Activated naive CD8-positive, alpha-beta T cell treated with anti-CD3 and anti-CD28 coated beads, Interleukin-2, amount 50 U/mL, for 24 hours (primary cell): Measurements from ENCODE around the gene ADGRF1.
"Not testable (repeated sequence)": the region's sequence is repeated elsewhere in the genome, so short reads cannot be mapped to it uniquely, and the experiment has no call there.

ENCODE experiments used
- ATAC-seq: fragments of 150-1000 bp; cut with Tn5 transposase; one replicate; pipeline ENCODE4 v1.10.0; 2021
- DNase-seq: peaks from one replicate; pipeline ENCODE4 v3.0.0; 2021
- H3K27ac Mint-ChIP-seq: one replicate; pipeline ENCODE4 v1.8.0; 2021; ENCODE audit warnings: mild to moderate bottlenecking, mixed read lengths
- H3K27me3 Mint-ChIP-seq: one replicate; pipeline ENCODE4 v1.8.0; 2021; ENCODE audit warnings: mixed read lengths
- H3K36me3 Mint-ChIP-seq: one replicate; pipeline ENCODE4 v1.8.0; 2021; ENCODE audit warnings: low read depth, mixed read lengths
- H3K4me1 Mint-ChIP-seq: one replicate; pipeline ENCODE4 v1.8.0; 2021; ENCODE audit warnings: mixed read lengths
- H3K4me3 Mint-ChIP-seq: one replicate; pipeline ENCODE4 v1.8.0; 2021; ENCODE audit warnings: mild to moderate bottlenecking, moderate library complexity, mixed read lengths
- H3K9me3 Mint-ChIP-seq: one replicate; pipeline ENCODE4 v1.8.0; 2021; ENCODE audit warnings: mixed read lengths

ADGRF1 gene

DNA sequence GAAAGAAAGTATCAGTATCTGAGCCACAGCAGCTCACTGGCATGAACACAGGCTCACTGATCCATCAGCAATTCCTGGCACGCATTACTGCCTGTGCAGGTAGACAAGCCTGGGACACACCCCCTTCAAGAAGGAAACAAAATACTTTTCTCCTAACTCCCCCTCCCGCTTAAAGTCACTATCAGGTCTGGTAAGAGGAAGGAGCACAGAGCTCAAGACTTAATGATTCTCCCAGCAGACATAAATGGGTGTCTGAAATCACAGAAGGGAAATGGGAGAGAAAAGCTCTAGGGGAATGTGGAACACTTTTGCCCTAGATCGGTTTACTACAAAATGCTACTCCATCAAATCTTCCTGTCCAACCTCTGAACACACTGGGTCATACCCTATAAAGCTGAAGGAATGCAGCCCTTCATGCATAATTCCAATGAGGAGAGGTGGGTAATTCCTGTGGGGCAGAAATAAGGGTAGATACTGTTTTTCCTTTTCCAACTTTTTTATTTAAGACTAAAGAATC is at the start of gene ADGRF1:
ADGRF1 (minus strand) TSS at position 58 of the 517 bp plus-strand sequence. CDS start 13,271 bp downstream, outside the sequence.
- Mint-ChIP-seq H3K4me1 (no peaks in the 10 kb centered on the region), H3K9me3 (no peaks in the 10 kb centered on the region), H3K27ac (no peak within 1 kb of the TSS), H3K36me3 (no peaks in the 10 kb centered on the region), H3K4me3 (no peak within 1 kb of the TSS), H3K27me3 (peaks cover 3% of the 10 kb centered on the region)
- DNase-seq = no peak
- no peak for ATAC-seq

DNA sequence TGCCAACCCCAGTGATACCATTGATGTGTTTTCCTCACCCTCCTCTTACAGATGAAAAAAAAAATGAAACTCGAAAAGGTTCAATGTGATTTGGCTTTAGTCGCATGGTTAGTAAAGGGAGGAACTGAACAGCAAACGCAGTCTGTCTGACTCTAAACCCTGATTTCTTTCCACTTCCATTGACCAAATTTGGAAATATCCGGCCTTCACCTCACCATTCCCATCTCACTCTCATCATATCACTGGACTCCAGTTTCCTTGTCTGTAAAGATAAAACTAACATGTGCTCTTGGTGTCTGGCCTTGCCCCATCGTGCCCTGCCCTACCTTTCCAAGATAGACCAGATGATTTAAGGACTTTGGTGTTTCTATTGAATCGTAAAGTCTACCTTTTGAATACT is 48.7 kb upstream of the ADGRF1 start:
- no peak for DNase-seq
- no peak overlapping the region for H3K27ac Mint-ChIP-seq
- no peaks in the 10 kb centered on the region for H3K36me3 Mint-ChIP-seq
- no peaks in the 10 kb centered on the region for H3K27me3 Mint-ChIP-seq
- H3K9me3 Mint-ChIP-seq = no peaks in the 10 kb centered on the region
- no peak overlapping the region for H3K4me3 Mint-ChIP-seq
- no peak for ATAC-seq
- no peaks in the 10 kb centered on the region for H3K4me1 Mint-ChIP-seq

DNA sequence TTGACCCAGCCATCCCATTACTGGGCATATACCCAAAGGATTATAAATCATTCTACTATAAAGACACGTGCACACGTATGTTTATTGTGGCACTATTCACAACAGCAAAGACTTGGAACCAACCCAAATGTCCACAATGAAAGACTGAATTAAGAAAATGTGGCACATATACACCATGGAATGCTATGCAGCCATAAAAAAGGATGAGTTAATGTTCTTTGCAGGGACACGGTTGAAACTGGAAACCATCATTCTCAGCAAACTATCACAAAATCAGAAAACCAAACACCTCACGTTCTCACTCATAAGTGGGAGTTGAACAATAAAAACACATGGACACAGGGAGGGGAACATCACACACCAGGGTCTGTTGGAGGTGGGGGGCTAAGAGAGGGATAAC is 47.3 kb upstream of the ADGRF1 start:
- not testable (repeated sequence) for H3K4me3 Mint-ChIP-seq, H3K4me1 Mint-ChIP-seq, DNase-seq, H3K9me3 Mint-ChIP-seq, ATAC-seq, H3K27me3 Mint-ChIP-seq, H3K27ac Mint-ChIP-seq, H3K36me3 Mint-ChIP-seq

DNA sequence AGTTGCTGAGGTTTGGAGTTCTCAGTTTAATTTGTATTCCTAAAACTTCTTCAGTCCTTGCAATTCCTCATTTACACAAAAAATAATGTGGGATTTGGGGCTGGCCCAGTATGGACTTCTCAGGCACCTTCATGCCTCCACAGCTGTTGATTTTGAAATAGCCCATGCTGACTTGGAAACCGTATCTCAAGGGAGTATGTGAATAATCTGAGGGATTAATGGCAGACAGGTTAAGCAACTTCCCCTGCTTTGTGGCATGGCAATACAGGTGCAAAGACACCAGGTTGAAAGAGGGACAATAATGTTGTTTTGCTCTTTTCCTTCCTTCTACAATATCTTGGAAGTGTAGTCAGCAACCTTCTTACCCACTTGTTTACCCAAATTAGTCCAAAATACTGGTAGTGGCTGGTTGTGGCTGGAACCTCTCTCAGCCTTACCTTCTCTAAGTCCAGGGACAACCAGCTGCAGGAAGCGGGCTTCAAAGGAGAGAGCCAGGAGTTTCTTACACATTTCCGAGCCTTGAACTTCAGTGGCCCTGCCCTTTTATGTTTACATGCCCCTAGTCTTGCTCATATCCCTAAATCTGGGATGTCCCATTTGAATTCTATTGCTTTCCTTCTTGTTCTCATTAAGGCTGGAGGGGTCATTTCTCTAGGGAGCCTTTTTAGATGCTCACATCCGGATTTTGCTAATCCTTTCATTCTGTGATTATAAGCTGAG is 44.1 kb upstream of the ADGRF1 start:
- Mint-ChIP-seq H3K27me3 (peaks cover 3% of the 10 kb centered on the region), H3K4me3 (no peak overlapping the region), H3K9me3 (no peaks in the 10 kb centered on the region), H3K36me3 (no peaks in the 10 kb centered on the region), H3K4me1 (no peaks in the 10 kb centered on the region), H3K27ac (no peak overlapping the region)
- no peak for ATAC-seq
- no peak for DNase-seq

DNA sequence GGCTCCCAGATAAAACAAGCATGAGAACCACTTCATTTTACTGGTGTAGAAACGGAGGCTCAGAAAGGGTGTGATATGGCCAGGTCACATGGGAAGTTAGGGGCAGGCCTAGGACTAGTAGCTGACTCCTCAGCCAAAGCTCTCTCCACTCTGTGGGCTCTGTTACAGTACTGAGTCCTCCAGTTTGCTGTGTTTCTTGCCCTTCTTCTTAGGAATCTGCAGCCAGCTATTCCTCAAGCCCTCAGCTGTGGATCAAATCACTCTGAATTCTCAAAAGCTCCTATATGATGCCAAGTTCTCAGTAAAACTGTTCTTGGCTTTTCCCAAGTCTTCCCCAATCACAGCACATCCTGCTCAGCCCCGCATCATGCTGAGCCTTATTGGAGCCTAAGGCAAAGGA is 42.5 kb upstream of the ADGRF1 start:
- H3K27me3 Mint-ChIP-seq = peaks cover 3% of the 10 kb centered on the region
- H3K4me3 Mint-ChIP-seq = no peak overlapping the region
- ATAC-seq (no peak), DNase-seq (no peak)
- no peak overlapping the region for H3K27ac Mint-ChIP-seq
- no peaks in the 10 kb centered on the region for H3K36me3 Mint-ChIP-seq
- H3K4me1 Mint-ChIP-seq = no peaks in the 10 kb centered on the region
- no peaks in the 10 kb centered on the region for H3K9me3 Mint-ChIP-seq

DNA sequence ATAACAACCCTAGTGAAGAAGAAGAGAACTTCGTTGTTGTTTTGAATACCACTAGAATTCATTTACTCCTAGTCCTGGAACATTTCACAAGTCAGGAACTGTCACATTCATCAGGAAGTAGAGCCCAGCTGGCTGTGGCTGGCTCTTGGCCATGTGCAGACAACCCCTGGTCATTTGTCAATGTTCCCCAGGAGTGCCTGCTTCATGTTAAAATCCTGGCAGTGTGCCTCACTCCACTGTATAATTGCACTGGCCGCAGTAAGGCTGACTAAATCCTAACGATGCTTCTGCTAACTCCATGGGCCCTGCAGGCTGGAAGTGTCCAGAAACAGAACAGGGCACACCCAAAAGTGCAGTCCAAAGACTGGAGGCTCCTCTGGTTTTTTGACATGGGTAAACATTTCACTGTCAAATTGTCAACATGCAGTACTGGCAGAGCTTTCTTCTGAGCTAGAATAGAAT is 41.5 kb upstream of the ADGRF1 start:
- Mint-ChIP-seq H3K9me3 (no peaks in the 10 kb centered on the region), H3K4me3 (no peak overlapping the region), H3K27ac (no peak overlapping the region), H3K36me3 (no peaks in the 10 kb centered on the region), H3K4me1 (no peaks in the 10 kb centered on the region), H3K27me3 (peaks cover 3% of the 10 kb centered on the region)
- no peak for ATAC-seq
- DNase-seq = no peak

DNA sequence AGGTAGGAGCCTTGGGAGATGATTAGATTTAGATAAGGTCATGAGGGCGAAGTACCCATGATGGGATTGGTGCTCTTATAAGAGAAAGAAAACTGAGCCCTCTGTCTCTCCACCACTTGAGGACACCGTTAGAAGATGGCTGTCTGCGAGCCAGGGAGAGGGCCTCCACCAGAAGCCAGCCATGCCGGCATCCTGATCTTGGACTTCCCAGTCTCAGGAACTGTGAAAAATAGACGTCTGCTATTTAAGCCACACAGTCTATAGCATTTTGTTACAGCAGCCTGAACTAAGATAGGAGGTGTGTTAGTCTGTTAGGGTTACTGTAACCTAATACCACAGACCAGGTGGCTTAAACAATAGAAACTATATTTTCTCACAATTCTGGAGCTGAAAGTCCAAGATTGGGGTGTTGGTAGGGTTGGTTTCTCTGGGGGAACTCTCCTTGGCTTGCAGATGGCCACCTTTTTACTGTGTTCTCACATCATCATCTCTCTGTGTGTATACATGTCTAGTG is 38.0 kb upstream of the ADGRF1 start:
- Mint-ChIP-seq H3K27me3 (peaks cover 10% of the 10 kb centered on the region), H3K27ac (no peak overlapping the region), H3K36me3 (no peaks in the 10 kb centered on the region), H3K4me3 (no peak overlapping the region), H3K9me3 (no peaks in the 10 kb centered on the region), H3K4me1 (no peaks in the 10 kb centered on the region)
- no peak for DNase-seq
- ATAC-seq = no peak

DNA sequence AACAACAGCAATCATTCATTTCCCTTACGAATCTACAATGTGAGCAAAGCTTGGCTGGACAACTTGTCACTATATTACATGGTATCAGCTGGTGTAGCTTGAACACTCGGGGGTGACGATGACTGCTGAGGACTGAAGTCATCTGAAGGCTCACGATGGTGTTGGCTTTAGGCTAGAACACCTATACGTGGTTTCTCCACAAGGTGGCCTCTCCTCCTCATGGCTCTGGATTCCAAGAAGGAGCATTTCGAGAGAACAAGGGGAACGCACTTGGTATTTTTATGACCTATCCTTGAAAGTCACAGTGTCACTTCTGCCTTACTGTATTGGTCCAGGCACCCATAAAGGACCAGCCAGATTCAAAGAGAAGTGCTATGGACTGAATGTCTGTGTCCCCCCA is 37.5 kb upstream of the ADGRF1 start:
- Mint-ChIP-seq H3K36me3 (no peaks in the 10 kb centered on the region), H3K4me3 (no peak overlapping the region), H3K27me3 (peaks cover 11% of the 10 kb centered on the region), H3K9me3 (no peaks in the 10 kb centered on the region), H3K4me1 (no peaks in the 10 kb centered on the region), H3K27ac (no peak overlapping the region)
- DNase-seq (no peak), ATAC-seq (no peak)

DNA sequence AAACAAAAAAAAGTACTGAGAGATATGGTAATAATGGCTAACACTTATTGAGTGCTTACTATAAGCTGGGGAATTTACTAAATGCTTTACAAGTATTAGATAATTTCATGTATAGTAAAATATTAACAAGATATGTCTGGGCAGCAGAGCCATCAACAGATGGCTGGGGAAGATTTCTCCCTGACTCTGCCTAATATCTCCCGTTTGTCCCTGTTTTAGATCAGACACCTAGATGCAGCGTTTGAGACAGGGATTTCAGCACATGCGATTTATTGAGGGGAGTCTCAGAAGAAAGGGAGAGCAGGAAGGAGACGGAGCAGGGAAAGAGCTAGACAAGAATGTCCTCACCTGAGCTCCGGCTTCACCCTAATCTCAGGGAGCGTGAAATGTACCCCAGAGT is 36.9 kb upstream of the ADGRF1 start:
- Mint-ChIP-seq H3K9me3 (no peaks in the 10 kb centered on the region), H3K27me3 (peaks cover 11% of the 10 kb centered on the region), H3K27ac (no peak overlapping the region), H3K36me3 (no peaks in the 10 kb centered on the region), H3K4me1 (no peaks in the 10 kb centered on the region), H3K4me3 (no peak overlapping the region)
- DNase-seq (no peak), ATAC-seq (no peak)

DNA sequence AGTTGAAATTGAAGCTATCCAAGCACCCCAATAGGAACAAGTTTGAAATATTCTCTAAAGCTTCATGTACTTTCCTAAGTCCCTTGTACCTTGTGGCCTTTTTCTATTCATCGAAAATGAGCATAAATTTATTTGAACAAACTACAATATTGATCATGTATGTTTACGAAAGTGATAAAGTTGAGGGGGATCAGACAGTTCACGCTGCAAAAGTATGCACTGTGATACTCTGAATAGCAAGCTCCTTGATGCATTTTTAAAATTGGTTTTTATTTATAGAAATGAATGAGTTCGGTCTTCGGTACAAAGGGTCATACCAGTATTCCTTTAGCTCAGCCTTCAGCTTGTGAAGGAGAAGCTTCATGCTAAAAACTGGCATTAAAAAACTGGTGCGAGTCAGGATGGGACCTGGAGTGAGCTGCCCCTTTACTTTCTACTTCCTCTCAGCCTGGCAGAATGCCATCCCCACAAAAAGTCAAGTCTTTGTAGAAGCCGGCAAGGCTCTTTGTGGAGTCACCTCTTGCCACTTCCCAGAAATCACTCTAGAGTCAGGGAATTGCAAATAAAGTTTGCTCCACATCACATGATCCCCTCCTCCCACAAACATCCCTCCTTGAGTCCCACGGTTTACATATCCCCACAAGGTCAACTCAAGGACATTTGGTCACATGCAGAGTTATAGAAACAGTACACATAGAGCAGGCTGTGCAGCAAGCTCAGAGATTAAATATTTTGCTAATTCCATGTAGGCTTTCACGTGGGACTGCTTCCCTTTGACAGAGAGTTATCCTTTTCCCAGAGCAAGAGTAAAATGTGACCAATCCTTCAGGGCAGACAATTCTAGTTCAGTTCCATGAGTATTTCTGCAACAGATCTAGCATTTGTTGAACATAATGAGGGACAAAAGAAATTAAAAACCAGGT is 34.6 kb upstream of the ADGRF1 start:
- ATAC-seq (no peak), DNase-seq (no peak)
- Mint-ChIP-seq H3K36me3 (no peaks in the 10 kb centered on the region), H3K9me3 (no peaks in the 10 kb centered on the region), H3K27ac (no peak overlapping the region), H3K4me1 (no peaks in the 10 kb centered on the region), H3K4me3 (no peak overlapping the region), H3K27me3 (peaks cover 9% of the 10 kb centered on the region)

DNA sequence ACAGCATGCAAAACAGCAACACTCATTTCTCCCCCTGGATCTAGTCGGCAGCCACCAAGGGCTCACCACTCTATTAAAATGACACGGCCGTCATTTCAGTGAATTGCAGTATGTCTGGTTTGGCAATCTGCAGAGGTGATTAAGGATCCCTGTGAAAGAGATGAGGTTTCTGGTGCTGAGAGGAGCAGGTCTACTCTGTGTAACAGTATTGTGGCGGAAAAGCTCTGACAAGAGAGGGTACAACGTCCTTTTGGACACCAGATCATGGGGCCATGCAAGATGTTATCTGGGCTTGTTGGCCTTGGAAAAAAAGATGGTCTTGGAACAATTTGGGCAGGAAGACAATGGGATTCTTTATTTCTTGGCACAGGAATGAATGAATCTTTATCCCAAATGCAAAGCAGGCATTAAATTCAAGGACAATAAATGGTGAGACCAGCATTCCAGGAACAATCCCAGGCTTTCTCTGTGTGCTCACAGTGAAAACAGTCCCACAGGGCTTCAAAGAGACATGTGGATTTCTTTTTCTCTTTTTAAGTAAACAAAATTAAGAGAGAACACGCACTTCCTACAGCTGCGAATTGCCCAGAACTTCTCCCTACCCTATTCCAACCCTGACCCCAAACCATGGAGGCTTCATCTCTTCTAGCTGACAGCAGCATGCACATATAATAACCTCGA is 33.7 kb upstream of the ADGRF1 start:
- Mint-ChIP-seq H3K4me1 (no peaks in the 10 kb centered on the region), H3K27ac (no peak overlapping the region), H3K9me3 (no peaks in the 10 kb centered on the region), H3K4me3 (no peak overlapping the region), H3K36me3 (no peaks in the 10 kb centered on the region), H3K27me3 (peaks cover 9% of the 10 kb centered on the region)
- DNase-seq (no peak), ATAC-seq (no peak)

DNA sequence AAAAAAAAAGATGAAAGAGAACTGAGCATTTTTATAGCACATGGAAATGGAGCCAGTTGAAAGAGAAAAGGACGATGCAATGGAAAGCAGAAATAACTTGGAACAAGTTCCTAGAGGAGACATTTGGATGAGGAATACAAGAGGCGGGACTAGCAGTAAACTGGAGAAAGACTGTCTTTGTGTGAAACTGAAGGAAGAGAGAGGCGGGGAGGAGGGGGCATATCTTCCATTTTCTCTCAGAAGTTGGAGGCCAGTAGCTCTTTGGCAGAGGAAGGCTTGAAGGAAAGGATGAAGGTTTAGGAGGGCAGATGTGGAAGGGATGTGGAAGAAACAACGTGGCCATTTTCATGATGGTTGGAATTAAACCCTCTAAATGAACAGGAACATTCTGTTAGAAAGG is 33.0 kb upstream of the ADGRF1 start:
- no peaks in the 10 kb centered on the region for H3K4me1 Mint-ChIP-seq
- H3K27me3 Mint-ChIP-seq = peaks cover 9% of the 10 kb centered on the region
- ATAC-seq (no peak), DNase-seq (no peak)
- H3K4me3 Mint-ChIP-seq = no peak overlapping the region
- H3K27ac Mint-ChIP-seq = no peak overlapping the region
- H3K9me3 Mint-ChIP-seq = no peaks in the 10 kb centered on the region
- H3K36me3 Mint-ChIP-seq = no peaks in the 10 kb centered on the region

DNA sequence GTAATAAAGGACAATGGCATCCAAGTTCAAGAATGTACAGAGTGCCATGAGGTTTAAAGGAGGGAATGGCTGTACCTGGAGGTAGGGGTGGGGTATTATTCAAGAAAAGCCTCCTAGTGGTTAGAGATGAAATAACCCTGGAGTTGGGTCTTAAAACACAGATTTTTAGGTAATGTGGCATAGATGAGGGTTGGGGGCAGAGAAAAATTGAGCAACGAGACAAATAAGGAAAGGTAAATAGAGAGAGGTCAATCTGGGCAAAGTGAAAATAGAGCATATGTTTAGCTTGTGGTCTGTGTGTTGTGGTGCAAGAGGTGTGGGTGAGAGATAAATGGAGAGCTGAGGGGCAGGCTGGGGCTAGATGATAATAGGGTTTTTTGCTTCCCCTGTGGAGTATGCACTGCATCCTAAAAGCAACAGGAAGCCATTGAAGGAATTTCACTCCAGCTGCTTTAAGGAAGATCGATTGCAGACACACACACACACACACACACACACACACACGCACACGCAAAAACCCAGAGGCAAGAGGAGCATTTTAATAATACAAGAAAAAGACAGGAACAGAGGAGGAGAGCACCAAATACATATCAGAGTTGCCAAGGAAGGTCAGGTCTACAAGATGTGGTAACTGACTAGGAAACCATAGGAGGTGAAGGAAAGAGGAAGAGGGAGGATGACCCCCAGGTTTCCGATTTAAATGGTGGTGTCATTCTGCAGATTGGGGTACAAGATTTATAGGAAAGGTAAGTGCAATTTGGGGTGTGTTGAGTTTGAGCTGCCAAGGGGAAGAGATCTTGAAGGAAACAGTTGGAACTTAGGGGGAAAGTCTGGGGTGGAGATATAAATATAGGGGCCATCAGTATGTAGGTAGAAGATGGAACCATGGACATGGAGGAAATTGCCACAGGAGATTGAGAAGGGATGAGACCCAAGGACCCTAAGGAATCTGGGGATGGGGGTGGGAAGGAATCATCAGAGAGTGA is 31.3 kb upstream of the ADGRF1 start:
- H3K4me1 Mint-ChIP-seq = no peaks in the 10 kb centered on the region
- peaks cover 9% of the 10 kb centered on the region for H3K27me3 Mint-ChIP-seq
- no peak for ATAC-seq

More for the DNA sequence above, 31.3 kb upstream of the ADGRF1 start:
- no peak for DNase-seq
- Mint-ChIP-seq H3K4me3 (no peak overlapping the region), H3K9me3 (no peaks in the 10 kb centered on the region), H3K27ac (no peak overlapping the region), H3K36me3 (no peaks in the 10 kb centered on the region)
